Measurements from ENCODE around the gene XIST. TPM values are rescaled to one million over a fixed set of nuclear protein-coding genes. Genes with fewer than 3 reads are reported as not detected.
A peak's percentile ranks its signal among the peaks of the same experiment; 100 is the strongest.

Gene XIST
- total and polyA plus RNA-seq, 3 donors from 2014 or later = 4.6 to 14.8 (median 10.7) TPM

- intact Hi-C loops (cut with DNase I; ENCODE audit: low total_unique reads) = no loop called here
- WGBS, 2 donors = 16 to 20% methylated on average over 1 to 2 of the region's 2 CpGs
- Histone ChIP-seq H3K27me3 (no peaks in the 10 kb centered on the region), H3K4me3 (no peak overlapping the region), H3K4me1 (no peaks in the 10 kb centered on the region), H3K36me3 (ENCODE audit: low read depth, missing control alignments) (no peaks in the 10 kb centered on the region), H3K27ac (no peak overlapping the region), H3K9me3 (no peaks in the 10 kb centered on the region)
- peak; percentile 70 for DNase-seq
- TF ChIP-seq, protein P1, sequence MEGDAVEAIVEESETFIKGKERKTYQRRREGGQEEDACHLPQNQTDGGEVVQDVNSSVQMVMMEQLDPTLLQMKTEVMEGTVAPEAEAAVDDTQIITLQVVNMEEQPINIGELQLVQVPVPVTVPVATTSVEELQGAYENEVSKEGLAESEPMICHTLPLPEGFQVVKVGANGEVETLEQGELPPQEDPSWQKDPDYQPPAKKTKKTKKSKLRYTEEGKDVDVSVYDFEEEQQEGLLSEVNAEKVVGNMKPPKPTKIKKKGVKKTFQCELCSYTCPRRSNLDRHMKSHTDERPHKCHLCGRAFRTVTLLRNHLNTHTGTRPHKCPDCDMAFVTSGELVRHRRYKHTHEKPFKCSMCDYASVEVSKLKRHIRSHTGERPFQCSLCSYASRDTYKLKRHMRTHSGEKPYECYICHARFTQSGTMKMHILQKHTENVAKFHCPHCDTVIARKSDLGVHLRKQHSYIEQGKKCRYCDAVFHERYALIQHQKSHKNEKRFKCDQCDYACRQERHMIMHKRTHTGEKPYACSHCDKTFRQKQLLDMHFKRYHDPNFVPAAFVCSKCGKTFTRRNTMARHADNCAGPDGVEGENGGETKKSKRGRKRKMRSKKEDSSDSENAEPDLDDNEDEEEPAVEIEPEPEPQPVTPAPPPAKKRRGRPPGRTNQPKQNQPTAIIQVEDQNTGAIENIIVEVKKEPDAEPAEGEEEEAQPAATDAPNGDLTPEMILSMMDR (IDR thresholded peaks at IDR 0.05) = peak; percentile 41 to 63 (median 54)
- no peak for TF ChIP-seq POLR2A (IDR thresholded peaks at IDR 0.05)
Observed at GRCh38 chrX:73855546-73855945, 3.0 kb upstream of the XIST start.

DNA sequence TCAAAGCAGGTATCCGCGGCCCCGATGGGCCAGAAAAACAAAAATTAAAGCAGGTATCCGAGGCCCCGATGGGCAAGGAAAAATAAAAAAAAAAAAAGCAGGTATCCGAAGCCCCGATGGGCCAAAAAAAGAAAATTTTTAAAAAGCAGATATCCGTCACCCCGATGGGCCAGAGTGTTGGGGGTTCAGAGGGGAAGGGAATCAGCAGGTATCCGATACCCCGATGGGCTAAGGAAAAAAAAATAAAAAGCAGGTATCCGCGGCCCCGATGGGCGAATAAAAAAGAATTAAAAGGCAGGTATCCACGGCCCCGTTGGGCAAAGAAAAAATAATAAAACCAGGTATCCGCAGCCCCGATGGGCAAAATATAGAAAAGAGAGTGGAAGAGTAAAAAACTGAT lies 492 bp downstream of the XIST start:
- no peaks in the 10 kb centered on the region for H3K36me3 ChIP-seq (ENCODE audit: low read depth, missing control alignments)
- intact Hi-C loops (cut with DNase I; ENCODE audit: low total_unique reads) = no loop called here
- DNase-seq = no peak
- no peak overlapping the region for H3K27ac ChIP-seq
- no peaks in the 10 kb centered on the region for H3K4me1 ChIP-seq
- no peak for TF ChIP-seq POLR2A (IDR thresholded peaks at IDR 0.05)
- TF ChIP-seq, protein P1 (IDR thresholded peaks at IDR 0.05) = no peak
- no peaks in the 10 kb centered on the region for H3K27me3 ChIP-seq
- WGBS, 2 donors = 21 to 86% methylated on average over 19 of the region's 19 CpGs
- no peaks in the 10 kb centered on the region for H3K9me3 ChIP-seq
- peak overlapping the region in 1 of 2 donors; percentile 9 for H3K4me3 ChIP-seq

DNA sequence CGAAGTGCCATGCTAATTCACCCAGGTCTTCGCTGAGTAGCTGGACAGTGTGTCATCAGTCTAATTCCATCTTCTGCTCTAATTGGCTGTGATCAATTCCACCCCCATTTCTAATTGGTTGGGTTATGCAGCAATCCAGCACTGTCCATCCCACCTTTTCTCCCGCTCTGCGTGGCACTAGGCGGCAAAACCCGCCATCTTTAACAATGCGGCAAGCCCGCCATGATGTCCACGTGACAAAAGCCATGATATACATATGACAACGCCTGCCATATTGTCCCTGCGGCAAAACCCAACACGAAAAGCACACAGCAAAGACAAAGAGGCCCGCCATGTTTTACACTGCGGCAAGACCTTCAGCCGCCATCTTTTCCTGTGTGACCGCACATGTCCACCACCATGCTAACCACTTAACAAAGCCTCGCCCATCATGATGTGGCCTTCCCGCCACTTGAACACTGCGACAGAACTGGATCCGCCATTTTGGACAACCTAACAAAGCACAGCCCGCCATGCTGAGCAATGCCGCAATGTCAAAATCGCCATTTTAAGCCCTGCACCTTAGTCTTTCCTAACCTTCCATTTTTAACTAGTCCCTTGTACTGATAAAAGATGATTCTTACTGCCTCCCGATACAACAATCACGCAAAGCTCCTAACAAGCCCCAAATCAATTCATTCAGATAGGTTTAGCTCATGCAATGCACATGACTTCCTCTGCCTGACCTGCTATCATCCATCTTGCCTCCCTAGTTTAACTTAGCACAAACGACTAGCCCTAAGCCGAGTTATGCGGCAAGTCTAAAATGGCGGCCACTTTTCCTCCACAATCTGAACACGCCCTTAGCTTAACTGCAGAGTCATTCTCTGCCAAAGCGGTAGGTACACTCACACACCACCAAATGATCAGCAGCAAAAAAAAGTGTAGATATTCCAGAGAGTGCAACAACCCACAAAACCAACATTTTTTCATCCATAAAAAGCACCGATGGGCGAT lies 1.2 kb downstream of the XIST start:
- Histone ChIP-seq H3K9me3 (no peaks in the 10 kb centered on the region), H3K4me3 (peak overlapping the region in 1 of 2 donors; percentile 9), H3K4me1 (no peaks in the 10 kb centered on the region), H3K27ac (no peak overlapping the region), H3K36me3 (ENCODE audit: low read depth, missing control alignments) (no peaks in the 10 kb centered on the region), H3K27me3 (no peaks in the 10 kb centered on the region)
- WGBS, 2 donors = 72 to 79% methylated on average over 25 to 33 of the region's 33 CpGs
- TF ChIP-seq, protein P1 (IDR thresholded peaks at IDR 0.05) = no peak
- no peak for TF ChIP-seq POLR2A (IDR thresholded peaks at IDR 0.05)
- intact Hi-C loops (cut with DNase I; ENCODE audit: low total_unique reads) = no loop called here
- DNase-seq = peak; percentile 62

- Histone ChIP-seq H3K36me3 (ENCODE audit: low read depth, missing control alignments) (no peaks in the 10 kb centered on the region), H3K9me3 (no peaks in the 10 kb centered on the region), H3K4me3 (no peak overlapping the region), H3K27me3 (no peaks in the 10 kb centered on the region), H3K4me1 (no peaks in the 10 kb centered on the region), H3K27ac (no peak overlapping the region)
- intact Hi-C loops (cut with DNase I; ENCODE audit: low total_unique reads) = no loop called here
- DNase-seq = peak; percentile 33
- TF ChIP-seq, protein P1 (IDR thresholded peaks at IDR 0.05) = no peak
- no peak for TF ChIP-seq POLR2A (IDR thresholded peaks at IDR 0.05)
- WGBS, 2 donors = 25 to 45% methylated on average over 2 to 5 of the region's 5 CpGs
Observed at GRCh38 chrX:73850124-73851013, 2.1 kb downstream of the XIST start.

Measured in testis (tissue), 3 donors.